HG03457 (cell line): ENCODE measurements around the gene DMXL2.
"Not testable (repeated sequence)": the region's sequence is repeated elsewhere in the genome, so short reads cannot be mapped to it uniquely, and the experiment has no call there.

ENCODE experiments used
- ATAC-seq: cut with Tn5 transposase; IDR thresholded peaks from one replicate; pipeline ENCODE4 v1.9.1; 2021; ENCODE audit warnings: moderate number of reproducible peaks; ENCODE audit not compliant: unreplicated experiment

DMXL2 gene

DNA sequence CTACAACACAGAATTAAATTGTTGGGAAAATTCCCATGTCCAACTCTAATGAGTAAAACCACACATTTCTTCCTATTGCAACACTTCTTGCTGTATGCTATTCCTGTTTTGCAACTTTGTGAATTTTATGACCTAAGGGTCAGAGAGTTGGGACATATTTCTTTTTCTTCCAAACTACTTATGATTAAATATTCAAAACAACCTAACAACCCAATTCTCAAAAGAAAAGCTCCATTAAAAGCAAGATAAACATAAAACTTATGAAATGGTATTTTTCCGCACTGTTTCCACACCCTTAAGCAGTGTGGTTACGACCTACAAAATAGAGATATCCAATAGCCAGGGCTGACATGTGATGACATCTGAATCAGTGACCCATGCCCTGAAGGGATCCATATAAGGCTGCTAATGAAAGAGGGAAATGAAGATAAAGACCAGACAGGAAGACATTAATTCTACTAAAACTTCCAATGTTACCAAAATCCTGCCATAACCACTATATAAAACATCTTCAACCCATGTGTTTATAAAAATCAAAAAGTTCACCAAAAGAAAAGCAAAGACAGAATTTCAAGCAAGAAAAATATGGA, 45.6 kb downstream of the DMXL2 start:
- ATAC-seq: no peak

DNA sequence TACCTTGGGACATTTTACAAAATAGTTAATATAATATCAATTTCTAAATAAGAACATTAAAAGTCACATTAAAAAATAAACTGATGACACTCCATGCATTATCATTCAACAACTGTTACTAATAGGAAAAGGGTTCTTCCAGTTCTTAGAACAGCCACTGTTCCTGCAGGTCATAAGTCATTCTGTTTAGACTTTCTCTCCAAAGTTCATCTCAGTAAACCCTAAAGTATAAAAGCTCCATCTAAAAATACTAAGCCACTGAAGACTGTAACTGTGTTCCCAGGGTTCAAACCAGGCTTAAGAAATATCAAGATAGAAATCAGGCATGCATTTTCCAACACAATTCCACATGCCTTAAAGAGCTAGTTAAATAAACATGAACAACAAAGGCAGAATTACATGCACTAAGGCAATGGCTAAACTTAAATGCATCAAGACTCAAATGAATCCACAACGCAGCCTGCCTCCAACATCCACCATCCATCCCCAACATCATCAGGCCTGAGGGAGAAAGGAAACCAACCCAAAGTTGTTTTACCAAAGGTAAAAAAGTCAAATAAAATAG, 46.2 kb downstream of the DMXL2 start:
- ATAC-seq: no peak

DNA sequence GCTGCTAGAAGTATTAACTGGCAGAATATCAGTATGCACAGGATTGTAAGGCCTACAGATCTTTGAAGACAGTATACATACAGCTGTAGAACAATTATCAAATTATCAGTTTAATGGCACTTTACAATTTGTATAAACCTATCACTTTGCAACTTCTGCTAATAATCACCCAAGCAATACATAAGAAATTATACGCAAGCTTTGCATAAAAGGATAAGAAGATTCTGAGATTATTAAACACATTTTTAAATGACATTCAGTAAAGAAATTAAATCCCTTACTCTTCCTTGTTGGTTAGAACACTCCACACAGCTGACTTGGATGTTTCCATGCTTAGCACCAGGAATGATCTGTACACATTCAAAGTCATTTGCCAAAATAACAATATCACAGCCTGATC, 46.8 kb downstream of the DMXL2 start:
- ATAC-seq: no peak

DNA sequence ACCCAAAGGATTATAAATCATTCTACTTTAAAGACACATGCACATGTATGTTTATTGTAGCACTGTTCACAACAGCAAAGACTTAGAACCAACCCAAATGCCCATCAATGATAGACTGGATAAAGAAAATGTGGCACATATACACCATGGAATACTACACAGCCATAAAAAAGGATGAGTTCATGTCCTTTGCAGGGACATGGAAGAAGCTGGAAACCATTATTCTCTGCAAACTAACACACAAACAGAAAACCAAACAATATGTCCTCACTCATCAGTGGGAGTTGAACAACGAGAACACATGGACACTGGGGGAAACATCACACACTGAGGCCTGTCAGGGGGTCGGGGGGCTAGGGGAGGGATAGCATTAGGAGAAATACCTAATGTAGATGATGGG, 49.2 kb downstream of the DMXL2 start:
- not testable (repeated sequence) for ATAC-seq

DNA sequence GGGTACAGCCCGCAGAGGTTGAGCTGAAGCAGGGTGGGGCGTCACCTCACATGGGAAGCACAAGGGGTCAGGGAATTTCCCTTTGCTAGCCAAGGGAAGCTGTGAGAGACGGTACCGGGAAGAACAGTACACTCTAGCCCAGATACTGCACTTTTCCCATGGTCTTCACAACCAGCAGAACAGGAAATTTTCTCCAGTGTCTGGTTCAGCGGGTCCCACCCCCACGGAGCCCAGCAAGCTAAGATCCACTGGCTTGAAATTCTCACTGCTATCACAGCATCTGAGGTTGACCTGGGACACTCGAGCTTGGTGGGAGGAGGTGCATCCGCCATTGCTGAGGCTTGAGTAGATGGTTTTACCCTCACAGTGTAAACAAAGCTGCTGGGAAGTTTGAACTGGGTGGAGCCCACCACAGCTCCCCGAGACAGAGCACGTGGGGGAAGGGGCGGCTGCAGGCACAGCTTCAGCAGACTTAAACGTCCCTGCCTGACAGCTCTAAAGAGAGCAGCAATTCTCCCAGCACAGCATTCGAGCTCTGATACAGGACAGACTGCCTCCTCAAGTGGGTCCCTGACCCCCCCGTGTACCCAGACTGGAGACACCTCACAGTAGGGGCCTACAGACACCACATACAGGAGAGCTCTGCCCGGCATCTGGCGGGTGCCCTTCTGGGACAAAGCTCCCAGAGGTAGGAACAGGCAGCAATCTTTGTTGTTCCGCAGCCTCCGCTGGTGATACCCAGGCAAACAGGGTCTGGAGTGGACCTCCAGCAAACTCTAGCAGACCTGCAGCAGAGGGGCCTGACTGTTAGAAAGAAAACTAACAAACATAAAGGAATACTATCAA, 53.4 kb downstream of the DMXL2 start:
- not testable (repeated sequence) for ATAC-seq

DNA sequence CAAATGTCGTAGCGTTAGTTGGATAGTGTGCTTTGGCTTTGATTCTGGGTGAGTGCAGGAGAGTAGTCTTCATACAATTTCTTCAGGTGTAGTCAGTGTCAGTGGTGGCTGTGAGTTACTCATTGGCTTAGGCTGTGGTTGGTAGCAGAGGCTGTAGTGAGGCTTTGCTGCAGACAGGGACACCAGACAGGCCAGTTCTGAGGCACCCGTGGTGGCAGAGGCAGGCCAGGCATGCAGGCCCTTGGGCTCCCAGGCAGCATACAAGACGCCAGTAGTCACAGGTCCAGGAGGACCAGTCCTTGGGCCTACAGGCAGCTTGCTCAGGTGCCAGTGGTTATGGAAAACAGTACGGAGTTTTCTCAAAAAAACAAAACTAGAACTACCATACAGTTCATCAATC, 61.3 kb downstream of the DMXL2 start:
- ATAC-seq: no peak

DNA sequence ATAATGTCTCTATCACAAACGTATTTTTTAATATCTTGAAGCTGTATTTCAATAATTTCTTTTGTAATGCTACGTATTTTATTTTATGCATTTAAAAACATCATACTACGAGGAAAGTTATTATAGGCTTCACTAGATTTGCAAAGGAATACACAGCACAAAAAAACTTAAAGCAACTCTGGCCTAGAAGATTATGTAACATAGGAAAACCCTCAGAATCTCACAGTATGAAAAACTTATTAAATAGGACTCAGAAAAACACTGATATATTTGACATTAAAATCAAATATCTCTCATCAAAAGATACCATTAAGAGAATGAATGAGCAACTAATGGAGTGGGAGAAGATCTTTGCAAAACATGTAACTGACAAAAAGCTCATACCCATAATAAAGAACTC, 63.7 kb downstream of the DMXL2 start:
- no peak for ATAC-seq

DNA sequence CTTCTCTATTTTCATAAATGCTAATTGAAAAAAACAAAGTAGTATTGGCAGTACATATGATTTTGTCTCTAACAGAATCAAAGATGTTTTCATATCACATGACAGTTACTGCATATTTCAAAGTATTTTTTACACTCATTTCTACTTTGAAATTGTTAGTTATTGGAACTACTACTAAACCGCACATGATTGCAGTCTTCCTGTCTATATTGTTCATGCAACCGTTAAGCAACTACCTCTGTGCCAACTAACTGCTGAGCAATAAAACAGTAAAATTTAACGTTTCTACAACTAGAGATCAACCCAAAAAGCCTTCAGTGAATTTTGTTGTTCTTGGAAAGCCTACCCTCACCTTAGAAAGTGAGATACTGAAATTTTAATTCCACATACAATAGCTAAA, 64.2 kb downstream of the DMXL2 start:
- no peak for ATAC-seq

DNA sequence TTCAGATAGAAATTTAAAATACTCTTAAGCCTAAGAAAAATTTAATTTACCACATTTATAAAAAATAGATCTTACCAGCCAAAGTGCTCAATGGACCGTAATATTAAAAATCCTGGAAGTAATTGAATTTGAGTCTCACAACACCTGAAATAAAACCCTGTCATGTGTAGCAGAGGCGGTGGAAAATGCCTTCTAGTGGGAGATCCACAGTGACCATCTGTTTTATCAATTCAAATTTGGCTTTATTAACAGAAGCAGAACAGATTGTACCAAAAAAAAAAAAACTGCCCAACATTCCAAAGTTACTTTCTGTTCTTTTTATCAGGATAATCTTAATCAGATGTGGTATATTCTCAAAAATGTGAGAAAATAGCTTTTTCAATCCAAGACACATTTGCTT, 71.7 kb downstream of the DMXL2 start:
- ATAC-seq: no peak

DNA sequence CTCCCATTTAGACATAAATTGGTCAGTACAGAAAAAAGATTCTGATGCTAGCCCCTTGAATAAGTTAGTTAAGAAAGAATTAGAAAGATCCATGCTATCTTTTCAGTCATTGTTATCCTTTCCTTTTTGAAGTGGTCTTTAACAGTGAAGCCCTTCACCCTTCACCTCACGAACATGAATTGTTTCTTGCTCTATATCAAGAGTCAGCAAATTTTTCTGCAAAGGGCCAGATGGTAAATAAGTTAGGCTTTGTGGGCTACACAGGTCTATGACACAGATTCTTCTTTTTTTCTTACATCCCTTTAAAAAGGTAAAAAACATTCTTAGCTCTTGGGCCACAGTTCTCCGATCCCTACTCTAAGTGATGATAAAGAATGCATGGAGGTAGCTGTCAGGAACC, 74.9 kb downstream of the DMXL2 start:
- no peak for ATAC-seq

DNA sequence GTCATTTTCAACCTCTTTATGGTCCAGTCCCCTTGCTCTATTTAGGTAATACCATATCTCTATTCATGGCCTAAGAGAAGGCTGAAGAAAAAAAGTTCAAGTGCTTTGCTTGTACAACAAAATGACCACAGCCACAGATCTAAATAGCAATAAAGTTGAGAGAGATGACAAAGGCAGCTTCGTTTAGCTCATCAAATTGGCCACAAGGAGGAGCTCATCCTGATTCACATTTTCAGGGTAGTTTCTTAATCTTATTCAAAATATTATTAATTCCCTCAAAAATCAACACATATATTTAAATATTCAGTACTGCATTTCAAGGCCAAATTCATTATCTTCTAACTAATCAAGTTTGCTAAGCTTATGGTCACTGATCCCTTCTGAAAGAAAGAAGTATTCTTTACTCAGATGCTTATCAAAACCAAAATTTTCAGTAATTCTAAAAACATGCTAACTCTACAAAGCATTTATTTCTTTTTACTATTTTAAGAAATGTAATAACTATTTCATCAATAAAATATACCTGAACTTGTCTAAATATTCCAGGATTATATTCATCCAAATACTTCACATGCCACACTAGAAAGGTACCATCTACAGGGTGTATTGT, 85.5 kb downstream of the DMXL2 start:
- ATAC-seq: no peak

DNA sequence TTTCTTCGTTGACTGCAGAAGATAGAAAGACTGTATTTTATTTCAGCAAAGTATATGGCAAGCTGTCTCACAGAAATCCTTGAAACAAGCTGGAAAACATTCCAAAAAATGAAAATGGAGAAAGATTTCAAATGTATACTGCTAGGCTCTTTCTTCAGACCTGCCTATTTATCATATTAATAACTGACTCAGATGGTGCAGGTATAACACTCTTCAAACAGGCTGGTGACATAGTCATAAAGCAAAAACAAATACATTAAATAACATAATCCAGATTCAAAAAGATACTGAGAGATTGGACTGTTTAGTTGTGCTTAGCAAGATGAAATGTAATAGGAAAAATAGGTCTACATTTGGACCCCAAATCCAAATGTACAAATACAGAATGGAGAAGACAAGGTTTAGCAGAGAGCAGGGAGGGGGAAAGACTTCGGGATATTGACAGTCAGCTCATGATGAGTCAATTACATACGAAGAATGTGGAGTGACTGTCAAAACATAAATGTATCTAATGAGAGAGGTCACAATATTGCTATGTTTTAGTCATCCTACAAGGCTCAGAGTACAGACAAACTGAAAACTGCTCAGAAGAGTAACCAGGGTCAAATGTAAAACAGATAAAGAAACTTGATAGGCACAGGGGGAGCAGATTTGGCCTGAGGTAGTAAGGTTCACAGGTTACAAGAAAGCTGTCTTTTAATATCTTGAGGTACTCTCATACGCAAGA, 88.7 kb downstream of the DMXL2 start:
- no peak for ATAC-seq

DNA sequence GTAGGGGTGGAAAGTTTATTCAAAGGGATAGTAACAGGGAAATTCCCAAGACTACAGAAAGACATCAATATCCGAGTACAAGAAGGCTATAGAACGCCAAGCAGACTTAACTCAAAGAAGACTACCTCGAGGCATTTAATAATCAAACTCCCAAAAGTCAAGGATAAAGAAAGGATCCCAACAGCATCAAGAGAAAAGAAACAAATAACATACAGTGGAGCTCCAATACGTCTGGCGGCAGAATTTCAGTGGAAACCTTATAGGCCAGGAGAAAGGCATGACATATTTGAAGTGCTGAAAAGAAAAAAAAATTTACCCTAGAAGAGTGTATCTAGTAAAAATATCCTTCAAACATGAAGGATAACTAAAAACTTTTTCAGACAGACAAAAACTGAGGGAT, 95.6 kb downstream of the DMXL2 start:
- ATAC-seq: no peak

DNA sequence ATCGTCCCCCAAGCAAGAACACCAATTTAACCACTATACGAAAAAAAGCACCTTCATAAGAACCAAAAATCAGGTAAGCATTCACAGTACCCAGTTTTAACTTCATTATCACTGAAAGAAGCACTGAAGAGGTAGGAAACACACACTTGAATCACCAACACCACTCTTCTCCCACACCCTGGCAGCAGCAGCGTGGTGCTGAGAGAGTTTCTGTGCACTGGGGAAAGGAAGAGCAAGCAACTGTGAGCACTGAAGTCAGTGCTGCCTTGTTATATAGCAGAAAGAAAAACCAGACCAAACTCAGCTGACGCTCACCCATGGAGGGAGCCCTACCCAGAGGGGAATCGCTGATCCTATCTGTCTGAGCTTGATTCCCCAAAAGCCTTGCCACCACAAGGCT, 98.2 kb downstream of the DMXL2 start:
- no peak for ATAC-seq

DNA sequence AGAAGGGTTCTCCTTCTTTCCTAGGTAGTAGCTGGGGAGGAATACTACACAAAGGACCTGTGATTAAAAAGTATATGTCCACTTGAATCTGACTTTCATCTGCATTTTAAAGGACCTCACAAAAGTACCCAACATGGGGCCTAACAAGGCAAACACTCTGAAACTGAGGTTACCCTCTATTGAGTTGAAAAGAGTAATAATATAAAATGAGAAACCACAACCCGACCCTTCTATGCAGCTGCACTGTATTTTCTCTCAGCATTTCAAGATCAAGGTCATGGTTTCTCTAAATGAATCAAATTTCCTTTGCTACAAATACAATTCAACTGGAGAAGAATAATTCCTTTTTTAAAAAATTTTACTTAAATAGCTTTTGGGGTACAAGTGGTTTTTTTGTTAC, 106.3 kb downstream of the DMXL2 start:
- no peak for ATAC-seq

DNA sequence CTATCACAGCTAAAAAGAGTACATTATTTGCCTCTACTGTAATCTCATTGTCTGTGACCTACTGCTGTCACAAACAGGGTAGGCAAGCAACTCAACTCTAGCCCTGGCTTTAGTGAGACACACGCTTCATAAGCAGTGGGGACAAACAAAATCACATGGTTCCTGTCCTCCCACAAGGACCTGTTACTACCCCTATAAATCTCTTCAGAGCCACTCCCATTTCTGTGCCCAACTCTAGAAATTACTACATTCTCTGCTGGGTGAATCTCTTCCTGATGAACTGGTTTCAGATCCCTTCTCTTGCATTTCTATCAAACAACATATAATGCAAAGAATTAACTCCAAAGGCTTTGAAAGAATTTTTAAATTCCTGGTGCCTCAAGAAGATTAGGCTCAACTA, 117.3 kb downstream of the DMXL2 start:
- ATAC-seq: no peak

DNA sequence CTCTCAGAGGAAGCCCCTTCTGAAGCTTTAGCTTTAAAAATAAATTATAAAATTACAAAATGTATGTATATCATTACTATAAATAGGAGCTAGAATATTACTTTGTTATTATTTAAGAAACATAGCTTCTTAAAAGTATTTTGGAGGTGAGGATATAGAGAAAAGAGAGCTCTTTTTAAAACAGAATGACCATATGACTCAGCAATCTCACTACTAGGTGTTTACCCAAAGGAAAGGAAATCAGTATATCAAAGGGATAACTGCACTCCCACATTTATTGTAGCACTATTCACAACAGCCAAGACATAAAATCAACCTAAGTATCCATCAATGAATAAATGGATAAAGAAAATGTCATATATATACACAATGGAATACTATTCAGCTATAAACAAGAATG, 119.6 kb downstream of the DMXL2 start:
- no peak for ATAC-seq

DNA sequence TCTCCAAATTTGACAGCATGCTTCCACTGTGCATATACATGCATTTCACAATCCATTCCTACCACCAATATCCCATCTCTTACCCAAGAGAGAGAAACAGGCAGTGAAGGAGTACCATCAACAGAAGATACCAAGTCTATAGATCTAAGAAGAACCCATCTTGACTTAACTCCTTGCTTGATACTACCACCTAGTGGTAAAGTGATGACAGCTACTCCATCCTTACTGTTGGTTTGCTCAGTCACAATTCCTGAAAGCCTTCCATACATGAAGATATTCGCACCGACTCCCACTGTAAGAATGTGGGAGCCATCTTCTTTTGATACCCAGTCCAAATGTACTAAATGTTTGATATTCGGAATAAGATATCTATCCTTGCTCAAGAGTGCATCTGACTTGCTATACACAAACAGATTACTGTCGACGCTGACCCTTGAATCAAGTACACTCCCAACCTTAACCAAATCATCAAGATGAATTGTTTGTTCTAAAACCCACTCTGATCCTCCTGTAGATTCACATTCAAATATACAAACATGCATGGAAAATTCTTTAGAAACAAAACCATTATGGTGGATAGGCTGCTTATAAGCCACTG, 123.1 kb downstream of the DMXL2 start:
- no peak for ATAC-seq

DNA sequence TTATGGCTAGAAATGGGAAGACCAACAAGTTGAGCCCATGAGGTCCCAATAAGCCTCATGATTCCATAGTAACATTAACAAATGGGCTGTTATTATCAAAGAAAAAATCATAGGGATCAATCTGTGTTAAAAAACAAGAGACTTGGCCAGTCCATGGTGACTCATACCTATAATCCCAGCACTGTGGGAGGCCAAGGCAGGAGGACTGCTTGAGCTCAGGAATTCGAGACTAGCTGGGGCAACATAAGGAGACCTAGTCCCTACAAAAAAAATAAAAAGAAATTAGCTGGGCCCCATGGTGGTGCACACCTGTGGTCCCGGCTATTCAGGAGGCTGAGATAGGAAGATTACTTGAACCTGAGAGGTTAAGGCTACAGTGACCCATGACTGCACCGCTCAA, 124.8 kb downstream of the DMXL2 start:
- no peak for ATAC-seq

DNA sequence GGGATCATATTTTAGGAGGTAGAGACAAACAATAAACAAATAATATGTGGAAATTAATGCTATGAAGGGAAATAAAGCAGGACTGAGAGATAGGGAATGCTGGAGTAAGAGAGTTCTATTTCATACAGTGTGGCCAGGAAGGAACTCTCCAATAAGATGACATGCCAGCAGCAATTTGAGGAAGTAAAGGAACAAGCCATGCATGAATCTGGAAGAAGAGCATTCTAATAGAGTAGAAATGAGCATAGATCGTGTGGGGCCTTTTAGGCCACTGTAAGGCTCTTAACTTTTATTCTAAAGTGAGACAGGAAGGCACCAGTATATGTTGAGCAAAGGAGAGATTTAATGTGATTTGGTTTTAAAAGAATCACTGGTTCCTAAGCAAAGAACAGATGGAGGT, 126.3 kb downstream of the DMXL2 start:
- ATAC-seq: no peak
